HCT116 (cell line): ENCODE measurements around the gene TEF. TPM values are rescaled to one million over a fixed set of nuclear protein-coding genes. Genes with fewer than 3 reads are reported as not detected.

Source experiments
- ATAC-seq: fragments of 200-7000 bp; cut with Tn5 transposase; 2 replicates; pipeline ENCODE4 v1.9.1; 2020; ENCODE audit warnings: mild to moderate bottlenecking, moderate library complexity
- Bru-seq: library from RNA; stranded (reverse); fragments of 400-500 nt; gene quantifications from one replicate; lab custom pipeline; 2021; lab: Mats Ljungman, UMichigan
- BruChase-seq, 2 experiments: library from RNA; stranded (reverse); fragments of 400-500 nt; gene quantifications; one replicate each; lab custom pipeline; 2021; lab: Mats Ljungman, UMichigan
- BruUV-seq: library from RNA; stranded (reverse); fragments of 400-500 nt; replicated peaks from 2 replicates; lab custom pipeline; 2021; lab: Mats Ljungman, UMichigan
- CTCF ChIA-PET: fragments of 300-600 bp; sonication (Branson Sonifier 250); formaldehyde crosslinking; loops from one replicate; lab custom pipeline; 2021; ENCODE audit warnings: antibody characterized with exemption; lab: Charles Lee
- POLR2A ChIA-PET: fragments of 300-600, 350-600 bp; sonication (Branson Sonifier 250); formaldehyde crosslinking; loops from one replicate; lab custom pipeline; 2021; ENCODE audit warnings: antibody characterized with exemption; lab: Charles Lee
- RAD21 ChIA-PET, 2 experiments: fragments of 300-600 bp; sonication (Branson Sonifier 250); formaldehyde crosslinking; loops; one replicate each; lab custom pipeline; 2023; ENCODE audit warnings: low total read pairs in 2 of 2; ENCODE audit not compliant: uncharacterized antibody in 2 of 2, unreplicated experiment in 2 of 2, low non-redundant PET in 1 of 2; lab: Charles Lee
- DNase-seq: peaks from one replicate; pipeline ENCODE4 v3.0.0-alpha.2; 2010; ENCODE audit warnings: low read depth, low spot score
- H2AFZ ChIP-seq: fragments of 200-600 bp; shearing (Covaris generic), sonication (generic); 2 replicates; pipeline ENCODE4 v1.6.1; 2017; ENCODE audit warnings: low read depth, mixed run types, mixed read lengths, antibody characterized with exemption, low read length; ENCODE audit not compliant: poor library complexity, severe bottlenecking
- H3K27ac ChIP-seq: 2 replicates; pipeline ENCODE4 v1.5.1; 2012; ENCODE audit warnings: low read depth, low read length
- H3K27me3 ChIP-seq: fragments of 200-600 bp; sonication (generic); 2 replicates; pipeline ENCODE4 v1.6.1; 2016; ENCODE audit warnings: mixed run types, low read length, mixed read lengths; ENCODE audit not compliant: insufficient read depth
- H3K36me3 ChIP-seq, 2 experiments: fragments of 200-500 bp in 1 of 2; fragments of 200-600 bp in 1 of 2; sonication (Bioruptor generic) in 1 of 2; sonication (generic) in 1 of 2; 2 replicates each; pipeline versions ENCODE4 v1.5.1 to v1.6.1; 2014 to 2016; ENCODE audit warnings: low read length in 2 of 2, inconsistent platforms in 1 of 2, mixed read lengths in 1 of 2, mixed run types in 1 of 2; ENCODE audit not compliant: insufficient read depth in 2 of 2, control insufficient read depth in 1 of 2
- H3K4me1 ChIP-seq, 2 experiments: fragments of 200-600 bp in 1 of 2; sonication (generic) in 1 of 2; 2 replicates each; pipeline versions ENCODE4 v1.5.1 to v1.6.1; 2012 to 2017; ENCODE audit warnings: low read length in 2 of 2, inconsistent platforms in 1 of 2, mild to moderate bottlenecking in 1 of 2, mixed read lengths in 1 of 2, mixed run types in 1 of 2, moderate library complexity in 1 of 2; ENCODE audit not compliant: insufficient read depth in 2 of 2, control insufficient read depth in 1 of 2
- H3K4me2 ChIP-seq: fragments of 200-600 bp; sonication (generic); 2 replicates; pipeline ENCODE4 v1.6.1; 2017; ENCODE audit warnings: mixed run types, low read length, mixed read lengths
- H3K4me3 ChIP-seq, 2 experiments: fragments of 200-600 bp in 1 of 2; sonication (generic) in 1 of 2; replicated peaks in 1 of 2; 2 replicates each; pipeline ENCODE4 v1.5.1; 2011 to 2016; ENCODE audit warnings: low read length in 2 of 2, control low read depth in 1 of 2, low read depth in 1 of 2, mild to moderate bottlenecking in 1 of 2, mixed read lengths in 1 of 2, mixed run types in 1 of 2
- H3K79me2 ChIP-seq: fragments of 200-600 bp; sonication (generic); 2 replicates; pipeline ENCODE4 v1.6.1; 2017; ENCODE audit warnings: mild to moderate bottlenecking, mixed run types, low read length, moderate library complexity, mixed read lengths; ENCODE audit not compliant: insufficient read depth
- H3K9ac ChIP-seq: fragments of 200-600 bp; sonication (generic); 2 replicates; pipeline ENCODE4 v1.6.1; 2016; ENCODE audit warnings: low read length, mixed read lengths
- H3K9me2 ChIP-seq: fragments of 200-600 bp; sonication (generic), shearing (Covaris generic); 2 replicates; pipeline ENCODE4 v1.6.1; 2017; ENCODE audit warnings: mixed run types, mild to moderate bottlenecking, moderate library complexity; ENCODE audit not compliant: insufficient read depth
- H3K9me3 ChIP-seq, 2 experiments: fragments of 200-500 bp in 1 of 2; fragments of 200-600 bp in 1 of 2; sonication (Bioruptor generic) in 1 of 2; sonication (generic) in 1 of 2; 2 replicates each; pipeline ENCODE4 v1.6.1; 2014 to 2017; ENCODE audit warnings: low read length in 2 of 2, mixed read lengths in 2 of 2, inconsistent platforms in 1 of 2, low read depth in 1 of 2, mild to moderate bottlenecking in 1 of 2, mixed run types in 1 of 2, moderate library complexity in 1 of 2; ENCODE audit not compliant: control insufficient read depth in 1 of 2, insufficient read depth in 1 of 2
- H4K20me1 ChIP-seq: fragments of 200-600 bp; sonication (generic), shearing (Covaris generic); 2 replicates; pipeline ENCODE4 v1.6.1; 2017; ENCODE audit warnings: mixed run types, mild to moderate bottlenecking, moderate library complexity; ENCODE audit not compliant: insufficient read depth
- ATF3 ChIP-seq: IDR thresholded peaks from 2 replicates; pipeline ENCODE4 v1.6.1; 2012
- CTCF ChIP-seq, 3 experiments: fragments of 200-600 bp in 1 of 3; sonication (generic) in 1 of 3; IDR thresholded peaks in 2 of 3; conservative IDR thresholded peaks in 1 of 3; 2 replicates each; pipeline ENCODE4 v1.5.1; 2012 to 2017; ENCODE audit warnings: low read depth in 2 of 3, low read length in 2 of 3, antibody characterized with exemption in 1 of 3, borderline replicate concordance in 1 of 3, control low read depth in 1 of 3, mild to moderate bottlenecking in 1 of 3, mixed read lengths in 1 of 3, mixed run types in 1 of 3, moderate library complexity in 1 of 3; ENCODE audit not compliant: insufficient read depth in 1 of 3
- EGR1 ChIP-seq: IDR thresholded peaks from 2 replicates; pipeline ENCODE4 v1.6.1; 2012; ENCODE audit warnings: low read depth
- ELF1 ChIP-seq: IDR thresholded peaks from 2 replicates; pipeline ENCODE4 v1.6.1; 2012; ENCODE audit warnings: low read depth, borderline replicate concordance
- EZH2phosphoT487 ChIP-seq: fragments of 200-600 bp; IDR thresholded peaks from 2 replicates; pipeline ENCODE4 v1.6.1; 2018; ENCODE audit warnings: antibody characterized with exemption, borderline replicate concordance
- JUND ChIP-seq: IDR thresholded peaks from 2 replicates; pipeline ENCODE4 v1.6.1; 2012
- MAX ChIP-seq: IDR thresholded peaks from 2 replicates; pipeline ENCODE4 v1.6.1; 2012
- POLR2AphosphoS5 ChIP-seq: IDR thresholded peaks from 2 replicates; pipeline ENCODE4 v1.6.1; 2011; ENCODE audit warnings: mild to moderate bottlenecking, low read depth, low read length, moderate library complexity
- REST ChIP-seq: IDR thresholded peaks from 2 replicates; pipeline ENCODE4 v1.6.1; 2012; ENCODE audit warnings: low read depth
- SP1 ChIP-seq: IDR thresholded peaks from 2 replicates; pipeline ENCODE4 v1.6.1; 2012; ENCODE audit warnings: low read depth
- TCF7L2 ChIP-seq: IDR thresholded peaks from 2 replicates; pipeline ENCODE4 v1.7.0; 2011; ENCODE audit warnings: borderline replicate concordance, inconsistent platforms; ENCODE audit not compliant: insufficient read depth, insufficient read length; ENCODE audit errors: extremely low read depth
- YY1 ChIP-seq: IDR thresholded peaks from 2 replicates; pipeline ENCODE4 v1.6.1; 2011; ENCODE audit warnings: low read length, low read depth, moderate library complexity, mild to moderate bottlenecking; ENCODE audit not compliant: insufficient replicate concordance; ENCODE audit errors: extremely low read depth
- ZBTB33 ChIP-seq: IDR thresholded peaks from 2 replicates; pipeline ENCODE4 v1.6.1; 2011; ENCODE audit warnings: mild to moderate bottlenecking, low read length, moderate library complexity; ENCODE audit not compliant: insufficient replicate concordance; ENCODE audit errors: extremely low read depth
- ZNF274 ChIP-seq: fragments of 200-500 bp; sonication (Bioruptor generic); IDR thresholded peaks from 2 replicates; pipeline ENCODE4 v1.6.1; 2014; ENCODE audit warnings: mild to moderate bottlenecking, low read depth, low read length, inconsistent platforms
- intact Hi-C: fragments of 100-400 bp; cut with micrococcal nuclease; formaldehyde crosslinking; loops from 2 replicates; pipeline ENCODE4 v1.10.0; 2022
- long read RNA-seq: library from polyadenylated mRNA; unstranded; transcript quantifications from one replicate; pipeline ENCODE4 v2.0.0, GENCODE V29; 2021; ENCODE audit not compliant: unreplicated experiment
- polyA plus RNA-seq: library from polyadenylated mRNA; unstranded; fragments of >200 nt; gene quantifications from 2 replicates; pipeline ENCODE4 v1.2.1, GENCODE V29; 2012; ENCODE audit warnings: missing spikeins
- total RNA-seq: library from RNA; stranded (reverse); gene quantifications from one replicate; pipeline ENCODE4 v1.2.1, GENCODE V29; 2021; ENCODE audit not compliant: unreplicated experiment

The TEF gene
- total RNA-seq: 16.5 TPM
- polyA plus RNA-seq: 15.9 and 17.5 TPM in 2 replicates
- percentile 55 among the genes with signal in this experiment for Bru-seq, nascent RNA
- percentile 58 among the genes with signal in this experiment for BruChase-seq, experiment 1, labeled RNA remaining after a 6-hour chase
- percentile 79 among the genes with signal in this experiment for BruChase-seq, experiment 2, labeled RNA remaining after a 2-hour chase
- long read RNA-seq, full-length matches to known transcripts: 13 of 80 reads
- long read RNA-seq, partial matches to known transcripts: 66 of 80 reads
- long read RNA-seq, other reads (novel, unspliced or antisense): 1 of 80 reads

GRCh38 chr22:41381329-41382097 is at the start of gene TEF:
TEF (plus strand) TSS chr22:41381942; CDS start chr22:41382045, 103 bp downstream.
- ATAC-seq (peak; percentile 89), DNase-seq (peak; percentile 95)
- RAD21 ChIA-PET: interaction anchor here (0.5 to 1.0 kb wide), 8 partner anchors 14 to 184 kb away, joined by 3 to 8 read pairs (median 4); partner anchors contain the start of gene ZC3H7B (in 1 of the 2)
- Histone ChIP-seq H3K9ac (peak within 1 kb of the TSS; percentile 88), H2AFZ (no peak within 1 kb of the TSS), H3K9me3 (no peaks in the 10 kb centered on the region), H3K27ac (peak within 1 kb of the TSS; percentile 97), H3K4me2 (peak within 1 kb of the TSS; percentile 86), H4K20me1 (no peaks in the 10 kb centered on the region), H3K36me3 (no peaks in the 10 kb centered on the region), H3K9me2 (no peaks in the 10 kb centered on the region), H3K79me2 (no peaks in the 10 kb centered on the region), H3K4me3 (peak within 1 kb of the TSS; percentile 52 to 65), H3K27me3 (no peaks in the 10 kb centered on the region), H3K4me1 (peaks cover 14 to 38% of the 10 kb centered on the region in 2 experiments)
- intact Hi-C loops: loop anchor here (2.0 kb wide), 1 partner anchor 291 kb away; no protein-coding TSS in a partner anchor
- CTCF ChIA-PET: interaction anchor here (0.5 to 2.4 kb wide), 6 partner anchors 14 to 1405 kb away, joined by 3 to 11 read pairs (median 6); no protein-coding TSS in a partner anchor
- BruUV-seq: no TSS peak
- POLR2A ChIA-PET: interaction anchor here (0.5 to 2.5 kb wide), 29 partner anchors 10 to 1453 kb away, joined by 3 to 20 read pairs (median 5); partner anchors contain the start of genes DESI1, NDUFA6, PHF5A and RANGAP1
- TF ChIP-seq ZNF274 (no peak), ZBTB33 (no peak), ATF3 (no peak), EZH2phosphoT487 (no peak), YY1 (peak; percentile 56), CTCF (IDR thresholded peaks at IDR 0.05 in 2 of 3, conservative IDR thresholded peaks at IDR 0.05 in 1 of 3; ENCODE audit: borderline replicate concordance in 1 of 3, insufficient read depth in 1 of 3, low read depth in 2 of 3, low read length in 2 of 3) (no peak), MAX (peak; percentile 96), JUND (no peak), EGR1 (0 out of 2 replicates have a peak, but pooled peaks have one; percentile 30), SP1 (peak; percentile 95), POLR2AphosphoS5 (no peak; the same call in 1 of the 2 replicates), ELF1 (no peak), REST (no peak), TCF7L2 (no peak)
